Brain microvascular endothelial cell (primary cell): Measurements from ENCODE around the gene TOP1.
"Not testable (repeated sequence)": the region's sequence is repeated elsewhere in the genome, so short reads cannot be mapped to it uniquely, and the experiment has no call there.

Experiments
- DNase-seq: peaks from one replicate; pipeline ENCODE4 v3.0.0-alpha.2; 2020
- H3K27ac ChIP-seq: fragments of 250-450 bp; sonication (Bioruptor Pico); 2 replicates; pipeline ENCODE4 v1.5.1; 2020; ENCODE audit warnings: mild to moderate bottlenecking, moderate library complexity
- H3K27me3 ChIP-seq: fragments of 250-450 bp; sonication (Bioruptor Pico); replicated peaks from 2 replicates; pipeline ENCODE4 v1.5.1; 2020; ENCODE audit warnings: mild to moderate bottlenecking
- H3K36me3 ChIP-seq: fragments of 250-450 bp; sonication (Bioruptor Pico); replicated peaks from 2 replicates; pipeline ENCODE4 v1.5.1; 2020; ENCODE audit warnings: mild to moderate bottlenecking
- H3K4me3 ChIP-seq: 2 replicates; pipeline ENCODE4 v1.5.1; 2011; ENCODE audit warnings: low read depth, mild to moderate bottlenecking, control low read depth, low read length, moderate library complexity
- in situ Hi-C: cut with HindIII; loops from 2 replicates; pipeline ENCODE4 v1.10.0; 2017; ENCODE audit warnings: low sequenced_read_pairs, low pct_ligation_motif_present
- TF ChIP-seq, protein P1 (sequence below): IDR thresholded peaks from 2 replicates; pipeline ENCODE4 v1.5.1; 2011; ENCODE audit warnings: low read depth, mild to moderate bottlenecking, moderate library complexity, low read length, control low read depth, inconsistent platforms; ENCODE audit errors: missing control alignments

The TOP1 gene

DNA sequence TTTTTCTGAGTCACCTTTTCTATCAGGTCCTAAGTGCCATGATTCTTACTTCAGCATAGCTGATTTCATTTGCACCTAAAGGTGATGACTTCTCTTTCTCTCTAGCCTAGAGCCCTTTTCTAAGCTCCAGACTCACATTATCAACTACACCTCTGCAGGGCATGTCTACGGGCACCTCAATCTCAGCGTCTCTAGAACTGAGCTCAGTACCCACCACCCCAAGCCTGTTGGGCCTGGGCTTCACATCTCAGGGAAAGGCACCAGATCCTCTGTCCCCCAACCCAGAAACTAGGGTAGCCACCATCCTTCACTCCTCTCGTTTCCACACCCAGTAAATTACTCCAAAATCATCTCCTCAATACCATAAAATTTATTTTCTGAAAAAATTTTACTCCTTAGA lies 98.1 kb downstream of the TOP1 start:
- no peak overlapping the region for H3K4me3 ChIP-seq
- in situ Hi-C loops = no loop called here
- TF ChIP-seq, protein P1, sequence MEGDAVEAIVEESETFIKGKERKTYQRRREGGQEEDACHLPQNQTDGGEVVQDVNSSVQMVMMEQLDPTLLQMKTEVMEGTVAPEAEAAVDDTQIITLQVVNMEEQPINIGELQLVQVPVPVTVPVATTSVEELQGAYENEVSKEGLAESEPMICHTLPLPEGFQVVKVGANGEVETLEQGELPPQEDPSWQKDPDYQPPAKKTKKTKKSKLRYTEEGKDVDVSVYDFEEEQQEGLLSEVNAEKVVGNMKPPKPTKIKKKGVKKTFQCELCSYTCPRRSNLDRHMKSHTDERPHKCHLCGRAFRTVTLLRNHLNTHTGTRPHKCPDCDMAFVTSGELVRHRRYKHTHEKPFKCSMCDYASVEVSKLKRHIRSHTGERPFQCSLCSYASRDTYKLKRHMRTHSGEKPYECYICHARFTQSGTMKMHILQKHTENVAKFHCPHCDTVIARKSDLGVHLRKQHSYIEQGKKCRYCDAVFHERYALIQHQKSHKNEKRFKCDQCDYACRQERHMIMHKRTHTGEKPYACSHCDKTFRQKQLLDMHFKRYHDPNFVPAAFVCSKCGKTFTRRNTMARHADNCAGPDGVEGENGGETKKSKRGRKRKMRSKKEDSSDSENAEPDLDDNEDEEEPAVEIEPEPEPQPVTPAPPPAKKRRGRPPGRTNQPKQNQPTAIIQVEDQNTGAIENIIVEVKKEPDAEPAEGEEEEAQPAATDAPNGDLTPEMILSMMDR = no peak
- H3K27me3 ChIP-seq = no peaks in the 10 kb centered on the region
- H3K36me3 ChIP-seq = peaks cover 66% of the 10 kb centered on the region
- H3K27ac ChIP-seq = no peak overlapping the region
- DNase-seq = no peak

DNA sequence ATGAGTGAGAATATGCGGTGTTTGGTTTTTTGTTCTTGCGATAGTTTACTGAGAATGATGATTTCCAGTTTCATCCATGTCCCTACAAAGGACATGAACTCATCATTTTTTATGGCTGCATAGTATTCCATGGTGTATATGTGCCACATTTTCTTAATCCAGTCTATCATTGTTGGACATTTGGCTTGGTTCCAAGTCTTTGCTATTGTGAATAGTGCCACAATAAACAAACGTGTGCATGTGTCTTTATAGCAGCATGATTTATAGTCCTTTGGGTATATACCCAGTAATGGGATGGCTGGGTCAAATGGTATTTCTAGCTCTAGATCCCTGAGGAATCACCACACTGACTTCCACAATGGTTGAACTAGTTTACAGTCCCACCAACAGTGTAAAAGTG lies 99.7 kb downstream of the TOP1 start:
- peaks cover 56% of the 10 kb centered on the region for H3K36me3 ChIP-seq
- in situ Hi-C loops, H3K27ac ChIP-seq, H3K27me3 ChIP-seq, H3K4me3 ChIP-seq, DNase-seq: not testable (repeated sequence)

DNA sequence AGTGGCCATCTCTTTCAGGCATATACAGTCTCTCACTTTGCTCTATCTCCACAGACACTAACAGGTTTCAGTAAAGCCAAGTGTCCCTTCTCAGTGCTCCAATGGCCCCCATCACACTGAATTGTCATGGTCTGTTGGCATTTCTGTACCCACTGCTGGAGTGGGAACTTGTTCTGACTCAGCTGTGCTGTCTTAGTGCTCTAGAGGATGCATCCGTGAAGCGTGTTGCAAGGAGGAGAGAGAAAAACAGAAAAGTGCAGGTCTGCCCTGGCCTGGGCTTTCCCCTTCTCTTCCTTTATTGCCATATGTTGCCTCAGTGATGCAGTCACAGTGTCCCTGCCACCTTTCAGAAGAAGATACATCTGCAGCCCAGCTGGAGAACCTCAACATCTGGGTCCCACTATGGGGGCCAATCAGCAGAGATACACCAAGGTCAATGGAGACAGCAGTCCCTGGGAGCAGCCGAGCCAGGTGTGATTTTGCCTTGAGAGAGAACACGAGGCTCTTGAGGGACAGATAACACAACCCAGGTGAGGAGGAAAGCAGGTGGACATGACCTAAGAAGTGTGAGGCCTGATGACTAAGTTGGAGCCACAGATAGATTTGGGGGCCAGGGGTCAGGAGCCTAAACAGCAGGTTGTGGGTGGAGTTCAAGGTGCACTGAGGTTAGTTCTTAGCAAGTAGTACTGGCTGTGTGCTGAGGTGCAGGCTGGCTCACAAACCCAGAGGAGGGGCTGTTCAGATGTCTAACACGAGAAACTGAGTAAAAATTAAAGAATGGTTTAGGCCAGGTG lies 103.2 kb downstream of the TOP1 start:
- H3K27me3 ChIP-seq = no peaks in the 10 kb centered on the region
- no peak overlapping the region for H3K27ac ChIP-seq
- no peak overlapping the region for H3K4me3 ChIP-seq
- no peak for DNase-seq
- TF ChIP-seq, protein P1 = no peak
- in situ Hi-C loops = no loop called here
- H3K36me3 ChIP-seq = peaks cover 24% of the 10 kb centered on the region

DNA sequence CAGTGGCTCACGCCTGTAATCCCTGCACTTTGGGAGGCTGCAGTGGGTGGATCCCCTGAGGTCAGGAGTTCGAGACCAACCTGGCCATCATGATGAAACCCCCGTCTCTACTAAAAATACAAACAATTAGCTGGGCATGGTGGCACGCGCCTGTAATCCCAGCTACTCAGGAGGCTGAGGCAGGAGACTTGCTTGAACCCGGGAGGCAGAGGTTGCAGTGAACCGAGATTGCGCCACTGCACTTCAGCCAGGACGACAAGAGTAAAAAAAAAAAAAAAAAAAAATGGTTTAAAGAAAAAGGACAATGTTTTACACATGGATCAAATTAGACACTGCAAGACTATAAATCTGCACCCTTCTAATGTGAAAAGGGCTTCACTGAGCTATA lies 103.8 kb downstream of the TOP1 start:
- H3K27ac ChIP-seq, in situ Hi-C loops, H3K27me3 ChIP-seq, DNase-seq, H3K4me3 ChIP-seq: not testable (repeated sequence)
- H3K36me3 ChIP-seq = peaks cover 20% of the 10 kb centered on the region

DNA sequence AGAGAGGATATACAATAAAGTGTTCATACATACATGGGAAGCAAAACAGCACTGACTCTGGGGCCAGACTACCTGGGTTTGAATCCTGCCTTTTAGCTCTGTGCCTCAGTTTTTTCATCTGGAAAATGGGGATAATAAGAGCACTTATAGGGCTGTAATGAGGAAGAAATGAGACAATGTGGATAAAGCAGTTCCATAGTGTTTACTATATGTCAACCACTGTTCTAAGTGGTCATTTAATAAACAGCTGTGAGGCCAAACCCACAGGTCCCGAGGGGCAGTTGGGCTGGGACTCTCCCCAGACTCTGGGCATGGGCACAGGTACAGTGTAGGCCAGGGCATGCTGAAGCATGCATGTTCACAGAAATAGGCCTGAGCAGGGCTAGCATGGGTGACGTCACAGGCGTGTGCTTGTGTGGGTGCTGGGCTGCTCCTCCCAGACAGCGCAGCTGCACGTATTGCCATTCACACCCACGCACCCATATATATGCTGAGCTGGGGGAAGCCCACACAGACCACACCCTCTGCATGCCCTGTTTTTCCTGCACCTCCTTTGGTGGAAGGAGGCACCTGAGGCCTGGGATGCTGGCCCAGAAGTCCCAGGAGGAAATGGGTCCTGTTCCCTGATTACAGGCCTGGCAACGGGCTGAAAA lies 105.2 kb downstream of the TOP1 start:
- Histone ChIP-seq H3K27ac (no peak overlapping the region), H3K36me3 (peaks cover 15% of the 10 kb centered on the region), H3K27me3 (no peaks in the 10 kb centered on the region), H3K4me3 (no peak overlapping the region)
- in situ Hi-C loops = no loop called here
- TF ChIP-seq, protein P1 = no peak
- DNase-seq = no peak

DNA sequence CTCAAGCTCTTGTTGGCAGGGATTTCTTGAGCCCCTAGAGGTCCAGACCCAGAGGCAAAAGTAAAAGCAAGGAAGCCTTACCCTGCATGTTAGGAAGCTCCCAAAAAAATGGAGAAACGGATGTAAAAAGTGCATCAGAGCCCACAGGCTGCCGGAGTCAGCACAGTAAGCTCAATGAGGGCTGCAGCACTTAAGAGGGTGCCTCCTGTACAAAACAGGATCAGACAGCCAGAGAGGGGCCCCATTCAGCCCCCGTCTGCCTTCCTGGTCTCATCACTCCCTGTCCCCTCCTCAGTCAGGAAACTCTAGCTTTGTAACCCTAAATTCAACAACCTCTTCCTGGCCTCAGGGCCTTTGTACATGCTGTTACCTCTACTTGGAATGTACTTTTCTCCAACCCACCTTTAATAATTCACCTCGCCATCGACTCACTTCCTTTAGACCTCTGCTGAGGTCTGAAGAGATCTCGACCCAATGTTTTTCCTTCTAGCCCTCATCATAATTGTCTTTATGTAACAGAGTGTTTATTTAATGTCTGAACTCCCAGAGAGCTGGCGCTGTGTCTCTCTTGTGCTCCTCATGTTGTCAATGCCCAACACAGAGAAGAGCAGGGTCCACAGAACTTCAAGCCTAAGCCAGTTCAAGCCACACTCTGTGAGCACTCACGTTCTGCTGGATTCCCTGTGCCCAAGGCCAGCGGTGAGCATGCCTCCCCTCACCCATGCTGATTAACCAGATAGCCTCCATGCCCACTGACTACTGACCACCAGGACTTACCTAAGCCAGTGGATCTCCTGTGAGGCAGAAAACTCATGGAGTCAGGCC lies 106.0 kb downstream of the TOP1 start:
- in situ Hi-C loops = no loop called here
- TF ChIP-seq, protein P1 = no peak

More for the DNA sequence above, 106.0 kb downstream of the TOP1 start:
- Histone ChIP-seq H3K4me3 (no peak overlapping the region), H3K27ac (no peak overlapping the region), H3K36me3 (peaks cover 12% of the 10 kb centered on the region), H3K27me3 (no peaks in the 10 kb centered on the region)
- no peak for DNase-seq
